ENCODE data around the gene PCED1A. TPM values are rescaled to one million over a fixed set of nuclear protein-coding genes. Genes with fewer than 3 reads are reported as not detected.

The PCED1A gene
- total and polyA plus RNA-seq, 9 of the 15 experiments (the other 6 are each of a cell fraction or from before 2014, with no cell fraction given), result 1.5 to 11.5 (median 5.9) TPM

DNA sequence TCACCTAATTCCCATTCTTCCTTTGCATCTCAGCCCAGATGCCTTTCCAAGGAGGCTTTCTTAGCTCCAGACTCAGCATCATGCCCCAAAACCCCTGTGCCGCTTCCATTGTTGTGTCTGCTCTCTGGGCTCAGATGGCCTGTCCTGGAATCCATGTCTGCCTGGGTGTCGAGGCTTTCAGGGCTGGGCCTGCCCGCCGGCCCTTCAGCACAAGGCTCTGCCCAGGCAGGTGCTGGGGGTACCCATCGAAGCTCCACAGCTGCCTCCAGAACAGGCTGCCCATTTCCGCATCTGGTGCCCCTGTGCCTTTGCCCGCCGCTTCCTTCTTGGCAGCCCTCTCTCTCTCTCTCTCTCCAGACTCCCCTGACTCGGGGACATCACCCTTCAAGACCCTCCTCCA is 41.2 kb downstream of the PCED1A start:
- TF ChIP-seq EP400 (IDR thresholded peaks at IDR 0.05), result no peak
- TF ChIP-seq JUN (IDR thresholded peaks at IDR 0.05; ENCODE audit: borderline replicate concordance, low read depth, low read length), result no peak
- TF ChIP-seq JUN (CRISPR knock-in tag; IDR thresholded peaks at IDR 0.05; ENCODE audit: borderline replicate concordance), result no peak
- TF ChIP-seq RBM22 (IDR thresholded peaks at IDR 0.05; ENCODE audit: low read depth, low read length, poor library complexity, severe bottlenecking), result no peak
- POLR2A ChIA-PET, result interaction anchor here (0.6 to 1.0 kb wide), 2 partner anchors 11 to 73 kb away, joined by 3 to 4 read pairs; no protein-coding TSS in a partner anchor
- no TSS peak for BruUV-seq (replicated peaks)
- Histone ChIP-seq H3K4me2 (ENCODE audit: insufficient read depth, low read length) (no peak overlapping the region), H2AFZ (ENCODE audit: low read depth, low read length) (no peak overlapping the region), H3K79me2 (ENCODE audit: control insufficient read depth, insufficient read depth, low read length) (no peaks in the 10 kb centered on the region), H3K27me3 (ENCODE audit: control insufficient read depth in 2 of 2, insufficient read depth in 2 of 2, low read length in 2 of 2) (peaks cover 10 to 49% of the 10 kb centered on the region in 2 experiments; a peak in 4 of 5 replicates), H3K9ac (ENCODE audit: insufficient read depth in 1 of 2, low read depth in 2 of 2, low read length in 2 of 2) (no peak overlapping the region), H3K36me3 (ENCODE audit: control insufficient read depth, insufficient read depth, low read length) (no peaks in the 10 kb centered on the region), H3K27ac (ENCODE audit: extremely low read depth, low read depth, low read length) (no peak overlapping the region), H3K4me1 (replicated peaks in 1 of 2; ENCODE audit: control insufficient read depth in 2 of 2, insufficient read depth in 2 of 2, low read length in 2 of 2) (peaks cover 4 to 34% of the 10 kb centered on the region in 2 experiments; a peak in 4 of 5 replicates), H4K20me1 (replicated peaks; ENCODE audit: control insufficient read depth, insufficient read depth, low read length) (peaks cover 12% of the 10 kb centered on the region; the same call in 1 of the 2 replicates), H3K9me1 (ENCODE audit: control insufficient read depth, insufficient read depth, low read length) (no peaks in the 10 kb centered on the region), H3K9me3 (replicated peaks; ENCODE audit: control insufficient read depth, insufficient read depth, low read depth, low read length) (no peaks in the 10 kb centered on the region), H3K4me3 (no peak overlapping the region)
- ATAC-seq, result no peak
- in situ Hi-C loops (cut with MboI), result no loop called here
- WGBS (ENCODE audit: insufficient coverage, low coverage, missing lambda C conversion rate), result 35% methylated on average over 2 of the region's 9 CpGs
- no peak for FAIRE-seq
- CTCF ChIA-PET (ENCODE audit: low intra/inter-chr PET ratio), result no interaction called here
- no peak for DNase-seq (ENCODE audit: extremely low read depth in 1 of 4, low spot score in 3 of 4)
- intact Hi-C loops (cut with micrococcal nuclease), result no loop called here

DNA sequence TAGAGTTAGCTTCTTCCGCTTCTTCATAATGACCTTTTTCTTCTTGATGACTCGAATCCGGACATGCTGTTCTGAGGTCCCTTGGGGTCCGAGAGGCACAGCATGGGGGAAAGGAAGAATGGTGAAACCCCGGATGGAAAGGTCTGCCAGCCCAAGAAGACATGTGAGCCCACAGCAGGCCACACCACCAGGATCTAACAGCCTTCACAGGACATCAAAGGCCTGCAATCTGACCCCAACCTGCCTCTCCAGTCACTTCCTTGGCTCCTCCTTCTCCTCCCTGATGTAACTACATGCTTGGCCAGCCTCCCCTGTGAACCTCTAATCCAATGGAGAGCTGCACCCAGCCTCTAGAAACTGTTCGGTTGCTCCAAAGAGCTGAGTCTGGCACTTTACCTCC is 41.6 kb downstream of the PCED1A start:
- no peaks in the 10 kb centered on the region for H3K79me2 ChIP-seq (ENCODE audit: control insufficient read depth, insufficient read depth, low read length)
- peaks cover 11 to 53% of the 10 kb centered on the region in 2 experiments; a peak in 4 of 5 replicates for H3K27me3 ChIP-seq (ENCODE audit: control insufficient read depth in 2 of 2, insufficient read depth in 2 of 2, low read length in 2 of 2)
- no peak overlapping the region for H3K4me3 ChIP-seq
- ChIA-PET CTCF (ENCODE audit: low intra/inter-chr PET ratio) (no interaction called here), POLR2A (interaction anchor here (0.6 kb wide), 1 partner anchor 74 kb away, joined by 3 read pairs; no protein-coding TSS in a partner anchor)
- WGBS (ENCODE audit: insufficient coverage, low coverage, missing lambda C conversion rate), result 23% methylated on average over 5 of the region's 6 CpGs
- intact Hi-C loops (cut with micrococcal nuclease) (no loop called here), in situ Hi-C loops (cut with MboI) (no loop called here)
- peaks cover 4 to 34% of the 10 kb centered on the region in 2 experiments; a peak in 4 of 5 replicates for H3K4me1 ChIP-seq (replicated peaks in 1 of 2; ENCODE audit: control insufficient read depth in 2 of 2, insufficient read depth in 2 of 2, low read length in 2 of 2)
- no TSS peak for BruUV-seq (replicated peaks)
- H3K27ac ChIP-seq (ENCODE audit: extremely low read depth, low read depth, low read length), result no peak overlapping the region
- H2AFZ ChIP-seq (ENCODE audit: low read depth, low read length), result no peak overlapping the region
- DNase-seq (ENCODE audit: extremely low read depth in 1 of 4, low spot score in 3 of 4) (peak in 1 of 4 experiments; percentile 28), ATAC-seq (peak; percentile 53), FAIRE-seq (no peak)
- no peaks in the 10 kb centered on the region for H3K9me3 ChIP-seq (replicated peaks; ENCODE audit: control insufficient read depth, insufficient read depth, low read depth, low read length)
- H3K9ac ChIP-seq (ENCODE audit: insufficient read depth in 1 of 2, low read depth in 2 of 2, low read length in 2 of 2), result no peak overlapping the region
- no peaks in the 10 kb centered on the region for H3K36me3 ChIP-seq (ENCODE audit: control insufficient read depth, insufficient read depth, low read length)
- H3K9me1 ChIP-seq (ENCODE audit: control insufficient read depth, insufficient read depth, low read length), result no peaks in the 10 kb centered on the region
- H4K20me1 ChIP-seq (replicated peaks; ENCODE audit: control insufficient read depth, insufficient read depth, low read length), result peaks cover 12% of the 10 kb centered on the region; the same call in 1 of the 2 replicates
- no peak overlapping the region for H3K4me2 ChIP-seq (ENCODE audit: insufficient read depth, low read length)
- TF ChIP-seq FOXJ2 (tag; IDR thresholded peaks at IDR 0.05) (no peak), ZNF217 (CRISPR knock-in tag; IDR thresholded peaks at IDR 0.05) (no peak), PHF8 (IDR thresholded peaks at IDR 0.05; ENCODE audit: borderline replicate concordance, low read length) (no peak), FOXJ3 (CRISPR knock-in tag; IDR thresholded peaks at IDR 0.05) (no peak)
- TF ChIP-seq, protein P1, sequence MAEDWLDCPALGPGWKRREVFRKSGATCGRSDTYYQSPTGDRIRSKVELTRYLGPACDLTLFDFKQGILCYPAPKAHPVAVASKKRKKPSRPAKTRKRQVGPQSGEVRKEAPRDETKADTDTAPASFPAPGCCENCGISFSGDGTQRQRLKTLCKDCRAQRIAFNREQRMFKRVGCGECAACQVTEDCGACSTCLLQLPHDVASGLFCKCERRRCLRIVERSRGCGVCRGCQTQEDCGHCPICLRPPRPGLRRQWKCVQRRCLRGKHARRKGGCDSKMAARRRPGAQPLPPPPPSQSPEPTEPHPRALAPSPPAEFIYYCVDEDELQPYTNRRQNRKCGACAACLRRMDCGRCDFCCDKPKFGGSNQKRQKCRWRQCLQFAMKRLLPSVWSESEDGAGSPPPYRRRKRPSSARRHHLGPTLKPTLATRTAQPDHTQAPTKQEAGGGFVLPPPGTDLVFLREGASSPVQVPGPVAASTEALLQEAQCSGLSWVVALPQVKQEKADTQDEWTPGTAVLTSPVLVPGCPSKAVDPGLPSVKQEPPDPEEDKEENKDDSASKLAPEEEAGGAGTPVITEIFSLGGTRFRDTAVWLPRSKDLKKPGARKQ (CRISPR knock-in tag; IDR thresholded peaks at IDR 0.05), result no peak
- TF ChIP-seq, protein P2, sequence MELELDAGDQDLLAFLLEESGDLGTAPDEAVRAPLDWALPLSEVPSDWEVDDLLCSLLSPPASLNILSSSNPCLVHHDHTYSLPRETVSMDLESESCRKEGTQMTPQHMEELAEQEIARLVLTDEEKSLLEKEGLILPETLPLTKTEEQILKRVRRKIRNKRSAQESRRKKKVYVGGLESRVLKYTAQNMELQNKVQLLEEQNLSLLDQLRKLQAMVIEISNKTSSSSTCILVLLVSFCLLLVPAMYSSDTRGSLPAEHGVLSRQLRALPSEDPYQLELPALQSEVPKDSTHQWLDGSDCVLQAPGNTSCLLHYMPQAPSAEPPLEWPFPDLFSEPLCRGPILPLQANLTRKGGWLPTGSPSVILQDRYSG (tag; conservative IDR thresholded peaks at IDR 0.05; ENCODE audit: low read depth), result no peak
- TF ChIP-seq, protein P3, sequence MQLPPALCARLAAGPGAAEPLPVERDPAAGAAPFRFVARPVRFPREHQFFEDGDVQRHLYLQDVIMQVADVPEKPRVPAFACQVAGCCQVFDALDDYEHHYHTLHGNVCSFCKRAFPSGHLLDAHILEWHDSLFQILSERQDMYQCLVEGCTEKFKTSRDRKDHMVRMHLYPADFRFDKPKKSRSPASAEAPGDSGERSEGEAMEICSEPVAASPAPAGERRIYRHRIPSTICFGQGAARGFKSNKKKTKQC (CRISPR knock-in tag; IDR thresholded peaks at IDR 0.05), result no peak
